SK-N-SH treated with all-trans-retinoic acid at 6 μM for 48 hours (cell line): ENCODE measurements around the gene RIMKLA.

Source experiments
- ARNTL ChIP-seq: fragments of 450-650 bp; formaldehyde crosslinking; IDR thresholded peaks from 2 replicates; pipeline ENCODE4 v1.5.0; 2020; ENCODE audit warnings: low read depth, mild to moderate bottlenecking, moderate library complexity, borderline replicate concordance
- CSRNP3 ChIP-seq: fragments of 250-450 bp; sonication (Bioruptor Pico); IDR thresholded peaks from 2 replicates; pipeline ENCODE4 v1.5.1; 2021; ENCODE audit warnings: mild to moderate bottlenecking, moderate library complexity
- OSR1 ChIP-seq: fragments of 250-450 bp; sonication (Bioruptor Pico); IDR thresholded peaks from 2 replicates; pipeline ENCODE4 v1.8.0; 2022; ENCODE audit warnings: moderate library complexity, mild to moderate bottlenecking, inconsistent platforms
- PATZ1 ChIP-seq: fragments of 250-450 bp; sonication (Bioruptor Pico); IDR thresholded peaks from 2 replicates; pipeline ENCODE4 v1.8.0; 2020; ENCODE audit warnings: mild to moderate bottlenecking, moderate library complexity, borderline replicate concordance
- POU6F1 ChIP-seq: fragments of 250-450 bp; sonication (Bioruptor Pico); IDR thresholded peaks from 2 replicates; pipeline ENCODE4 v1.8.0; 2021; ENCODE audit warnings: low read depth, mild to moderate bottlenecking, moderate library complexity, borderline replicate concordance
- PPARA ChIP-seq: fragments of 250-450 bp; sonication (Bioruptor Pico); IDR thresholded peaks from 2 replicates; pipeline ENCODE4 v1.5.0; 2020; ENCODE audit warnings: mild to moderate bottlenecking, borderline replicate concordance
- SNAI2 ChIP-seq: fragments of 250-450 bp; sonication (Bioruptor Pico); IDR thresholded peaks from 2 replicates; pipeline ENCODE4 v1.5.0; 2020; ENCODE audit warnings: mild to moderate bottlenecking, moderate library complexity
- TCF4 ChIP-seq: fragments of 250-450 bp; sonication (Bioruptor Pico); IDR thresholded peaks from 2 replicates; pipeline ENCODE4 v1.8.0; 2021; ENCODE audit warnings: mild to moderate bottlenecking, moderate library complexity, borderline replicate concordance
- ZFP30 ChIP-seq: fragments of 450-650 bp; formaldehyde crosslinking; IDR thresholded peaks from 2 replicates; pipeline ENCODE4 v1.5.0; 2022; ENCODE audit warnings: mild to moderate bottlenecking, moderate library complexity

DNA sequence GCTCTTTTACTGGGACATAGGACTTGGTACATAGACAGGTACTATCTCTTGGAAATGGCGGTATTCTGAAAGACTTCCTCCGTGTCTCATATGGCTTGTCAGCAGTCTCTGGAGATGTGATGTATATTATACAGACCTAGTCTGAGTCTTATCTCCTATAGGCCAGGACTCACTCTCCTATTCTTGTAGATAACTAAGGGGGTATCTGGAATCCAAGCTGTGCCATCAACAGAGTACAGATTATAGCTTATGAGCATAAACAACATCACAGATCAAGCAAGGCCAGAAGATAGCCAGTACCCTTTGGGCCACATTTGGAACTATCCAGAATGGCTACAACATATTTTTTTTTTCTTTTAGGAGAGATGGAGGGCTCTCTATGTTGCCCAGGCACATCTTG lies 16.1 kb upstream of the RIMKLA start:
- TF ChIP-seq TCF4 (CRISPR knock-in tag) = no peak
- TF ChIP-seq SNAI2 (CRISPR knock-in tag) = no peak
- no peak for TF ChIP-seq ARNTL (CRISPR knock-in tag)
- no peak for TF ChIP-seq PPARA (CRISPR knock-in tag)
- TF ChIP-seq OSR1 = no peak
- no peak for TF ChIP-seq ZFP30 (CRISPR knock-in tag)
- no peak for TF ChIP-seq PATZ1 (CRISPR knock-in tag)
- no peak for TF ChIP-seq POU6F1 (CRISPR knock-in tag)
- TF ChIP-seq CSRNP3 (CRISPR knock-in tag) = no peak
